Effector memory CD4-positive, alpha-beta T cell (primary cell): ENCODE results near the gene VIPAS39.
"Not testable (repeated sequence)": the region's sequence is repeated elsewhere in the genome, so short reads cannot be mapped to it uniquely, and the experiment has no call there.

ENCODE experiments used
- DNase-seq, 3 donors: peaks; one replicate each; pipeline ENCODE4 v3.0.0-alpha.2; 2020
- H3K27ac ChIP-seq: 2 replicates; pipeline ENCODE4 v1.7.0; 2013; ENCODE audit warnings: mild to moderate bottlenecking, low read length, moderate library complexity; ENCODE audit not compliant: insufficient read depth, poor library complexity, severe bottlenecking
- H3K27me3 ChIP-seq: replicated peaks from 2 replicates; pipeline ENCODE4 v1.7.0; 2013; ENCODE audit warnings: mild to moderate bottlenecking, low read length; ENCODE audit not compliant: insufficient read depth, control insufficient read depth, poor library complexity, severe bottlenecking
- H3K36me3 ChIP-seq: 2 replicates; pipeline ENCODE4 v1.7.0; 2013; ENCODE audit warnings: mild to moderate bottlenecking, low read length, moderate library complexity; ENCODE audit not compliant: control insufficient read depth, insufficient read depth
- H3K4me1 ChIP-seq: 2 replicates; pipeline ENCODE4 v1.7.0; 2013; ENCODE audit warnings: low read length, mild to moderate bottlenecking; ENCODE audit not compliant: control insufficient read depth, insufficient read depth, poor library complexity, severe bottlenecking
- H3K4me3 ChIP-seq: 2 replicates; pipeline ENCODE4 v1.7.0; 2013; ENCODE audit warnings: low read length, low read depth, mild to moderate bottlenecking; ENCODE audit not compliant: insufficient read depth, poor library complexity, severe bottlenecking
- H3K9me3 ChIP-seq: 2 replicates; pipeline ENCODE4 v1.7.0; 2013; ENCODE audit warnings: mild to moderate bottlenecking, low read length, moderate library complexity; ENCODE audit not compliant: control insufficient read depth

The VIPAS39 gene

GRCh38 chr14:77439861-77440260 is 17.5 kb downstream of the VIPAS39 start:
- Histone ChIP-seq H3K27ac (no peak overlapping the region), H3K36me3 (peaks cover 53% of the 10 kb centered on the region), H3K27me3 (no peaks in the 10 kb centered on the region), H3K4me3 (no peak overlapping the region), H3K9me3 (no peaks in the 10 kb centered on the region), H3K4me1 (no peaks in the 10 kb centered on the region)
- no peak for DNase-seq

- no peak for DNase-seq
- H3K36me3 ChIP-seq = peaks cover 53% of the 10 kb centered on the region
- H3K4me3 ChIP-seq = no peak overlapping the region
These were observed 18.8 kb downstream of the VIPAS39 start for GRCh38 chr14:77438596-77438995.

GRCh38 chr14:77436042-77436441 is 21.4 kb downstream of the VIPAS39 start:
- Histone ChIP-seq H3K9me3 (no peaks in the 10 kb centered on the region), H3K36me3 (peaks cover 32% of the 10 kb centered on the region), H3K4me3 (no peak overlapping the region), H3K27ac (no peak overlapping the region), H3K27me3 (no peaks in the 10 kb centered on the region), H3K4me1 (no peaks in the 10 kb centered on the region)
- no peak for DNase-seq

More at GRCh38 chr14:77438596-77438995, 18.8 kb downstream of the VIPAS39 start:
- Histone ChIP-seq H3K27ac (no peak overlapping the region), H3K9me3 (no peaks in the 10 kb centered on the region), H3K27me3 (no peaks in the 10 kb centered on the region), H3K4me1 (no peaks in the 10 kb centered on the region)

GRCh38 chr14:77426396-77426795 is 31.0 kb downstream of the VIPAS39 start:
- H3K4me1 ChIP-seq = no peaks in the 10 kb centered on the region
- H3K27me3 ChIP-seq = no peaks in the 10 kb centered on the region
- H3K27ac ChIP-seq = no peak overlapping the region
- peaks cover 50% of the 10 kb centered on the region for H3K36me3 ChIP-seq
- no peaks in the 10 kb centered on the region for H3K9me3 ChIP-seq
- no peak overlapping the region for H3K4me3 ChIP-seq
- no peak for DNase-seq

- H3K36me3 ChIP-seq = peaks cover 49% of the 10 kb centered on the region
- no peaks in the 10 kb centered on the region for H3K9me3 ChIP-seq
- no peak overlapping the region for H3K27ac ChIP-seq
- DNase-seq = no peak
- no peak overlapping the region for H3K4me3 ChIP-seq
- H3K4me1 ChIP-seq = no peaks in the 10 kb centered on the region
- no peaks in the 10 kb centered on the region for H3K27me3 ChIP-seq
These were observed 32.5 kb downstream of the VIPAS39 start for GRCh38 chr14:77424862-77425261.

- H3K27me3 ChIP-seq = no peaks in the 10 kb centered on the region
- no peak for DNase-seq
- no peaks in the 10 kb centered on the region for H3K9me3 ChIP-seq
- H3K36me3 ChIP-seq = peaks cover 39% of the 10 kb centered on the region
- H3K4me1 ChIP-seq = no peaks in the 10 kb centered on the region
- no peak within 1 kb of the TSS for H3K27ac ChIP-seq
- H3K4me3 ChIP-seq = no peak within 1 kb of the TSS
These were observed 34.0 kb downstream of the VIPAS39 start, which contains the start of gene NOXRED1 for GRCh38 chr14:77423423-77423822. NOXRED1 (minus strand) TSS chr14:77423523; CDS start chr14:77422889, 634 bp downstream.

GRCh38 chr14:77421201-77421600 is 36.2 kb downstream of the VIPAS39 start:
- Histone ChIP-seq H3K4me1 (no peaks in the 10 kb centered on the region), H3K27me3 (no peaks in the 10 kb centered on the region), H3K4me3 (no peak overlapping the region), H3K36me3 (peaks cover 16% of the 10 kb centered on the region), H3K27ac (no peak overlapping the region), H3K9me3 (no peaks in the 10 kb centered on the region)
- no peak for DNase-seq

GRCh38 chr14:77416836-77417235 is 40.6 kb downstream of the VIPAS39 start:
- H3K27ac ChIP-seq = no peak overlapping the region
- H3K4me1 ChIP-seq = no peaks in the 10 kb centered on the region
- no peaks in the 10 kb centered on the region for H3K27me3 ChIP-seq
- H3K36me3 ChIP-seq = no peaks in the 10 kb centered on the region
- no peak for DNase-seq
- H3K4me3 ChIP-seq = no peak overlapping the region
- H3K9me3 ChIP-seq = no peaks in the 10 kb centered on the region

GRCh38 chr14:77416098-77416497 is 41.3 kb downstream of the VIPAS39 start:
- DNase-seq, H3K36me3 ChIP-seq, H3K9me3 ChIP-seq, H3K27me3 ChIP-seq, H3K4me3 ChIP-seq, H3K4me1 ChIP-seq, H3K27ac ChIP-seq: not testable (repeated sequence)

GRCh38 chr14:77415403-77416030 is 41.9 kb downstream of the VIPAS39 start:
- DNase-seq, H3K27me3 ChIP-seq, H3K36me3 ChIP-seq: not testable (repeated sequence)

More at GRCh38 chr14:77415403-77416030, 41.9 kb downstream of the VIPAS39 start:
- H3K9me3 ChIP-seq, H3K4me3 ChIP-seq, H3K4me1 ChIP-seq, H3K27ac ChIP-seq: not testable (repeated sequence)
